H1 (cell line): ENCODE measurements around the gene KRTAP19-8. TPM values are rescaled to one million over a fixed set of nuclear protein-coding genes. Genes with fewer than 3 reads are reported as not detected.

Experiments
- CTCF ChIA-PET: fragments of 300-600 bp; sonication (Branson Sonifier 250); formaldehyde crosslinking; loops from one replicate; lab custom pipeline; 2021; ENCODE audit not compliant: partially characterized antibody; lab: Charles Lee
- POLR2A ChIA-PET: fragments of 300-600 bp; sonication (Branson Sonifier 250); formaldehyde crosslinking; loops from one replicate; lab custom pipeline; 2021; ENCODE audit warnings: inconsistent platforms; ENCODE audit not compliant: partially characterized antibody; lab: Charles Lee
- DNase-seq, 2 experiments: peaks; one replicate each; pipeline versions ENCODE4 v3.0.0 to v3.0.0-alpha.2; 2010 to 2022; ENCODE audit warnings: low spot score in 2 of 2, low read depth in 1 of 2, mixed read lengths in 1 of 2
- FAIRE-seq: peaks from 2 replicates; lab custom pipeline; 2011; peaks lifted over from hg19 to GRCh38; lab: Jason Lieb, UNC
- H2AFZ ChIP-seq: 2 replicates; pipeline ENCODE4 v1.8.1; 2012; ENCODE audit warnings: low read length, inconsistent platforms
- H2AK5ac ChIP-seq: 2 replicates; pipeline ENCODE4 v1.6.1; 2013; ENCODE audit warnings: low read depth, low read length
- H2BK120ac ChIP-seq: replicated peaks from 2 replicates; pipeline ENCODE3; 2013; ENCODE audit warnings: low read depth, low read length, inconsistent platforms
- H2BK12ac ChIP-seq: 2 replicates; pipeline ENCODE4 v1.6.1; 2013; ENCODE audit warnings: low read depth, low read length
- H2BK15ac ChIP-seq: 2 replicates; pipeline ENCODE4 v1.6.1; 2013; ENCODE audit warnings: low read length
- H2BK20ac ChIP-seq: 2 replicates; pipeline ENCODE4 v1.6.1; 2013; ENCODE audit warnings: low read length
- H2BK5ac ChIP-seq: 2 replicates; pipeline ENCODE4 v1.6.1; 2013; ENCODE audit warnings: low read depth, low read length
- H3K14ac ChIP-seq: 2 replicates; pipeline ENCODE4 v1.6.1; 2013; ENCODE audit warnings: inconsistent platforms; ENCODE audit not compliant: insufficient read length
- H3K18ac ChIP-seq: 2 replicates; pipeline ENCODE4 v1.6.1; 2013; ENCODE audit warnings: low read length; ENCODE audit errors: extremely low read depth
- H3K23ac ChIP-seq: 2 replicates; pipeline ENCODE4 v1.6.1; 2013; ENCODE audit warnings: inconsistent platforms; ENCODE audit not compliant: insufficient read length
- H3K23me2 ChIP-seq: 2 replicates; pipeline ENCODE4 v1.6.1; 2013; ENCODE audit warnings: low read depth, low read length
- H3K27ac ChIP-seq: 2 replicates; pipeline ENCODE4 v1.6.1; 2011; ENCODE audit warnings: low read depth, low read length, inconsistent platforms
- H3K27me3 ChIP-seq, 4 experiments: replicated peaks in 1 of 4; 1 replicate in 1 of 4; 2 replicates in 3 of 4; pipeline versions ENCODE4 v1.6.1 to v1.8.1; 2011 to 2013; ENCODE audit warnings: low read length in 3 of 4, mild to moderate bottlenecking in 3 of 4, inconsistent platforms in 2 of 4, mixed read lengths in 2 of 4, moderate library complexity in 1 of 4; ENCODE audit not compliant: control insufficient read depth in 3 of 4, insufficient read depth in 3 of 4; ENCODE audit errors: extremely low read depth in 1 of 4
- H3K36me3 ChIP-seq, 4 experiments: 2 replicates each; pipeline versions ENCODE4 v1.6.1 to v1.8.1; 2011 to 2013; ENCODE audit warnings: mild to moderate bottlenecking in 4 of 4, low read length in 3 of 4, moderate library complexity in 2 of 4, control low read depth in 1 of 4, inconsistent platforms in 1 of 4; ENCODE audit not compliant: insufficient read depth in 4 of 4, control insufficient read depth in 2 of 4
- H3K4ac ChIP-seq: replicated peaks from 2 replicates; pipeline ENCODE3; 2013; ENCODE audit warnings: low read length, low read depth, mixed read lengths, inconsistent platforms; ENCODE audit not compliant: insufficient read length
- H3K4me1 ChIP-seq, 4 experiments: replicated peaks in 1 of 4; 1 replicate in 1 of 4; 2 replicates in 3 of 4; pipeline versions ENCODE4 v1.6.1 to v1.8.1; 2011 to 2013; ENCODE audit warnings: low read length in 3 of 4, inconsistent platforms in 2 of 4, mixed read lengths in 1 of 4; ENCODE audit not compliant: insufficient read depth in 4 of 4, control insufficient read depth in 3 of 4
- H3K4me2 ChIP-seq, 2 experiments: 2 replicates each; pipeline versions ENCODE4 v1.6.1 to v1.8.1; 2011 to 2013; ENCODE audit warnings: low read depth in 2 of 2, low read length in 2 of 2, control low read depth in 1 of 2, inconsistent platforms in 1 of 2, mild to moderate bottlenecking in 1 of 2; ENCODE audit not compliant: insufficient read depth in 1 of 2
- H3K4me3 ChIP-seq, 4 experiments: fragments of 200-600, 300-600 bp in 1 of 4; sonication (generic), shearing (Covaris generic), sonication (Bioruptor Twin) in 1 of 4; 2 replicates each; pipeline versions ENCODE4 v1.5.1 to v1.8.1; 2011 to 2016; ENCODE audit warnings: low read length in 4 of 4, low read depth in 3 of 4, control low read depth in 2 of 4, inconsistent platforms in 2 of 4, mild to moderate bottlenecking in 2 of 4, mixed read lengths in 1 of 4, moderate library complexity in 1 of 4; ENCODE audit not compliant: insufficient read depth in 2 of 4; ENCODE audit errors: extremely low read depth in 1 of 4
- H3K56ac ChIP-seq: replicated peaks from 2 replicates; pipeline ENCODE3; 2013; ENCODE audit warnings: low read depth, mild to moderate bottlenecking, mixed read lengths, low read length, inconsistent platforms; ENCODE audit not compliant: insufficient read length
- H3K79me1 ChIP-seq: 2 replicates; pipeline ENCODE4 v1.6.1; 2013; ENCODE audit warnings: low read depth, low read length, control low read depth
- H3K79me2 ChIP-seq, 2 experiments: 2 replicates each; pipeline versions ENCODE4 v1.6.1 to v1.8.1; 2012 to 2013; ENCODE audit warnings: low read length in 2 of 2, mild to moderate bottlenecking in 2 of 2, inconsistent platforms in 1 of 2; ENCODE audit not compliant: insufficient read depth in 2 of 2, control insufficient read depth in 1 of 2
- H3K9ac ChIP-seq, 4 experiments: replicated peaks in 1 of 4; 1 replicate in 1 of 4; 2 replicates in 3 of 4; pipeline versions ENCODE4 v1.6.1 to v1.8.1; 2011 to 2013; ENCODE audit warnings: low read depth in 3 of 4, low read length in 3 of 4, control low read depth in 2 of 4, mild to moderate bottlenecking in 2 of 4, moderate library complexity in 2 of 4, inconsistent platforms in 1 of 4; ENCODE audit errors: extremely low read depth in 1 of 4
- H3K9me3 ChIP-seq, 2 experiments: 2 replicates each; pipeline versions ENCODE4 v1.6.1 to v1.8.1; 2012 to 2013; ENCODE audit warnings: mild to moderate bottlenecking in 2 of 2, moderate library complexity in 2 of 2, control low read depth in 1 of 2, inconsistent platforms in 1 of 2, low read depth in 1 of 2, low read length in 1 of 2, mixed read lengths in 1 of 2; ENCODE audit not compliant: insufficient read depth in 2 of 2
- H4K20me1 ChIP-seq, 2 experiments: replicated peaks in 1 of 2; 2 replicates each; pipeline versions ENCODE3 to v1.8.1; 2011 to 2013; ENCODE audit warnings: inconsistent platforms in 2 of 2, low read length in 2 of 2, mild to moderate bottlenecking in 1 of 2; ENCODE audit not compliant: insufficient read depth in 2 of 2, control insufficient read depth in 1 of 2
- H4K5ac ChIP-seq: 2 replicates; pipeline ENCODE4 v1.6.1; 2013; ENCODE audit warnings: low read length, low read depth, mixed read lengths, inconsistent platforms; ENCODE audit not compliant: insufficient read length
- H4K8ac ChIP-seq: 2 replicates; pipeline ENCODE4 v1.8.0; 2013; ENCODE audit warnings: mild to moderate bottlenecking, moderate library complexity, low read length, inconsistent platforms; ENCODE audit not compliant: insufficient read depth; ENCODE audit errors: extremely low read depth
- H4K91ac ChIP-seq: replicated peaks from 2 replicates; pipeline ENCODE3; 2013; ENCODE audit warnings: low read length, mixed read lengths, inconsistent platforms; ENCODE audit not compliant: insufficient read length
- BCL11A ChIP-seq, 2 experiments: IDR thresholded peaks; one replicate each; pipeline ENCODE4 v1.6.1; 2011; ENCODE audit warnings: low read depth in 2 of 2, low read length in 2 of 2, mild to moderate bottlenecking in 2 of 2
- CHD2 ChIP-seq: IDR thresholded peaks from 2 replicates; pipeline ENCODE4 v1.6.1; 2012; ENCODE audit warnings: low read length, improper control_type of control experiment
- HDAC2 ChIP-seq, 2 experiments: fragments of 300-600 bp in 1 of 2; sonication (generic) in 1 of 2; IDR thresholded peaks; 2 replicates each; pipeline ENCODE4 v1.6.1; 2011 to 2012; ENCODE audit warnings: low read depth in 2 of 2, low read length in 2 of 2, mild to moderate bottlenecking in 2 of 2, moderate library complexity in 2 of 2, borderline replicate concordance in 1 of 2, inconsistent platforms in 1 of 2
- JUN ChIP-seq: IDR thresholded peaks from 2 replicates; pipeline ENCODE4 v1.6.1; 2011; ENCODE audit warnings: low read depth, mild to moderate bottlenecking, improper control_type of control experiment, low read length
- PHF8 ChIP-seq: fragments of 200-600 bp; sonication (generic); conservative IDR thresholded peaks from 2 replicates; pipeline ENCODE4 v1.7.1; 2012; ENCODE audit warnings: low read depth, mild to moderate bottlenecking, inconsistent platforms, low read length, moderate library complexity
- TAF7 ChIP-seq: optimal IDR thresholded peaks from 2 replicates; pipeline ENCODE3; 2011; ENCODE audit warnings: low read depth, mild to moderate bottlenecking, inconsistent platforms, low read length, moderate library complexity, borderline replicate concordance
- WGBS, 2 experiments: shearing (Covaris generic) in 1 of 2; methylation state at CpG; one replicate each; pipeline versions ENCODE4 v1.1.6 to v1.1.7; 2013 to 2015; ENCODE audit warnings: low lambda C conversion rate in 2 of 2, mixed read lengths in 2 of 2, inconsistent platforms in 1 of 2, low coverage in 1 of 2, missing lambda C conversion rate in 1 of 2; ENCODE audit not compliant: insufficient replicate concordance in 2 of 2, insufficient coverage in 1 of 2, insufficient read length in 1 of 2; ENCODE audit errors: extremely low coverage in 1 of 2, missing lambda C conversion rate in 1 of 2; 5-methylcytosine and 5-hydroxymethylcytosine counted together
- polyA plus RNA-seq, 7 experiments: library from polyadenylated mRNA; depleted of rRNA in 3 of 7; stranded (reverse) in 5 of 7; unstranded in 2 of 7; fragments of >200 nt in 5 of 7; fragments of 200-250 nt in 2 of 7; gene quantifications; 1 replicate in 5 of 7; 2 replicates in 1 of 7; 4 replicates in 1 of 7; pipeline versions ENCODE4 v1.2.1 to v1.2.3, GENCODE V29; 2011 to 2013; ENCODE audit warnings: missing spikeins in 2 of 7, mixed read lengths in 2 of 7
- total RNA-seq: library from RNA; stranded (reverse); fragmentation: NEBNext Ultra II Directional; extraction: Animal tissue kit (Norgen Biotek cat#: 25700); gene quantifications from 2 replicates; pipeline ENCODE4 v1.2.1, GENCODE V29; 2021

KRTAP19-8 gene
- total and polyA plus RNA-seq, 2 of the 8 experiments (the other 6 are each of a cell fraction or from before 2014, with no cell fraction given) = not detected

DNA sequence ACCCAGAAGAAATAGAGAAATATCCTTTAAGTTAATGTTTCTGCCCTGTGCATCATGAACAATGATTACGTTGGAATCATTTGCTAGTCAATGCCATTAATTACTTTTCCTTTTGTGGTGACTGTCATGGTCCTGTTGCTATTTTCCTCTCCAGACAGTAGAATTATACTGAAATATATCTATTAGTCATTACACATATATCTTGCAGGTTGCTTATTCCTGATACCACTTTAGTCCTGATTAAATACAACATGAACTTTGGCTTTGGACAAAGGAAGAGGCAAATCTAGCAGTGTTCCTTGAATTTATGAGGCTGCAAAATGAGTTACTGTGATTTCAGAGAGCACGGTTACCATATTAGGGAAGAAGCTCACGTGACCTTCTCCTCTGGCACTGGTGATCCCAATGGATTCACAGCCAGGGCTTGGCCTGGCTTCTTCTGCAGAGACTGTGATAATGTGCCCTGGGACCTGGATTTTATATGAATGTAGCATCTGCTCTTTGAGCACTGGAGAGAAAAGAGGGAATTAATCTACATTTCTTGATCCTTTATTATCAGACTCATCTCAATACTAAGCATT, 12.4 kb upstream of the KRTAP19-8 start:
- Histone ChIP-seq H3K23me2 (no peaks in the 10 kb centered on the region), H3K4me2 (no peak overlapping the region), H3K9ac (no peak overlapping the region), H4K20me1 (no peaks in the 10 kb centered on the region), H2BK120ac (no peak overlapping the region), H3K27ac (no peak overlapping the region), H4K5ac (no peak overlapping the region), H3K4ac (no peak overlapping the region), H2BK20ac (no peak overlapping the region), H3K23ac (no peak overlapping the region), H2BK15ac (no peak overlapping the region), H2AK5ac (no peak overlapping the region), H2AFZ (no peak overlapping the region), H3K36me3 (no peaks in the 10 kb centered on the region), H3K9me3 (no peaks in the 10 kb centered on the region), H2BK5ac (no peak overlapping the region), H2BK12ac (no peak overlapping the region), H3K14ac (no peak overlapping the region), H3K56ac (no peak overlapping the region), H3K79me2 (no peaks in the 10 kb centered on the region), H3K79me1 (no peaks in the 10 kb centered on the region), H3K4me1 (no peaks in the 10 kb centered on the region; a peak in 1 of 7 replicates), H4K91ac (no peak overlapping the region), H3K18ac (no peak overlapping the region), H3K27me3 (no peaks in the 10 kb centered on the region), H4K8ac (no peak overlapping the region), H3K4me3 (no peak overlapping the region)
- FAIRE-seq (no peak), DNase-seq (no peak)
- ChIA-PET POLR2A (no interaction called here), CTCF (interaction anchor here (1.0 kb wide), 1 partner anchor 211 kb away, joined by 3 read pairs; no protein-coding TSS in a partner anchor)
- TF ChIP-seq PHF8 (no peak), HDAC2 (IDR thresholded peaks at IDR 0.05; ENCODE audit: borderline replicate concordance in 1 of 2, low read depth in 2 of 2, low read length in 2 of 2) (no peak), CHD2 (no peak), BCL11A (IDR thresholded peaks at IDR 0.05; ENCODE audit: low read depth in 2 of 2, low read length in 2 of 2) (no peak), TAF7 (no peak), JUN (no peak)
- WGBS, 2 experiments = 95% methylated on average over 3 of the region's 3 CpGs; no CpG with 5 or more reads in 1 of the 2 experiments
